Ishikawa (cell line): ENCODE results near the gene CMSS1.

Experiments
- CREB1 ChIP-seq: IDR thresholded peaks from 2 replicates; pipeline ENCODE4 v1.6.1; 2012; ENCODE audit warnings: low read depth
- EGR1 ChIP-seq: IDR thresholded peaks from 2 replicates; pipeline ENCODE4 v1.6.1; 2012
- EP300 ChIP-seq: IDR thresholded peaks from 2 replicates; pipeline ENCODE4 v1.6.1; 2012; ENCODE audit warnings: borderline replicate concordance
- FOXM1 ChIP-seq: IDR thresholded peaks from 2 replicates; pipeline ENCODE4 v1.6.1; 2012; ENCODE audit warnings: low read depth, borderline replicate concordance
- MAX ChIP-seq: IDR thresholded peaks from 2 replicates; pipeline ENCODE4 v1.6.1; 2012
- RAD21 ChIP-seq: IDR thresholded peaks from 2 replicates; pipeline ENCODE4 v1.6.1; 2012; ENCODE audit warnings: low read depth
- REST ChIP-seq: IDR thresholded peaks from 2 replicates; pipeline ENCODE4 v1.6.1; 2012; ENCODE audit warnings: low read depth, mild to moderate bottlenecking
- TAF1 ChIP-seq: IDR thresholded peaks from 2 replicates; pipeline ENCODE4 v1.6.1; 2012; ENCODE audit warnings: low read depth, mild to moderate bottlenecking
- USF1 ChIP-seq: IDR thresholded peaks from 2 replicates; pipeline ENCODE4 v1.6.1; 2012
- YY1 ChIP-seq: IDR thresholded peaks from 2 replicates; pipeline ENCODE4 v1.6.1; 2012; ENCODE audit warnings: low read depth

- TF ChIP-seq USF1: no peak
- TF ChIP-seq MAX: no peak
- TF ChIP-seq FOXM1: no peak
- no peak for TF ChIP-seq TAF1
- no peak for TF ChIP-seq YY1
- no peak for TF ChIP-seq CREB1
- no peak for TF ChIP-seq EGR1
- TF ChIP-seq EP300: no peak
- TF ChIP-seq RAD21: no peak
- no peak for TF ChIP-seq REST
Observed at GRCh38 chr3:100006570-100007271, 189.1 kb downstream of the CMSS1 start.
